GM21360 (cell line): Measurements from ENCODE around the gene SPP1.
"Not testable (repeated sequence)": the region's sequence is repeated elsewhere in the genome, so short reads cannot be mapped to it uniquely, and the experiment has no call there.

Experiments
- ATAC-seq: cut with Tn5 transposase; IDR thresholded peaks from one replicate; pipeline ENCODE4 v1.9.1; 2021; ENCODE audit warnings: mild to moderate bottlenecking, moderate library complexity; ENCODE audit not compliant: unreplicated experiment

Gene SPP1

GRCh38 chr4:87985097-87985886 is 9.8 kb downstream of the SPP1 start:
- peak; percentile 72 for ATAC-seq

GRCh38 chr4:87985887-87986200 is 10.3 kb downstream of the SPP1 start:
- ATAC-seq, result no peak

DNA sequence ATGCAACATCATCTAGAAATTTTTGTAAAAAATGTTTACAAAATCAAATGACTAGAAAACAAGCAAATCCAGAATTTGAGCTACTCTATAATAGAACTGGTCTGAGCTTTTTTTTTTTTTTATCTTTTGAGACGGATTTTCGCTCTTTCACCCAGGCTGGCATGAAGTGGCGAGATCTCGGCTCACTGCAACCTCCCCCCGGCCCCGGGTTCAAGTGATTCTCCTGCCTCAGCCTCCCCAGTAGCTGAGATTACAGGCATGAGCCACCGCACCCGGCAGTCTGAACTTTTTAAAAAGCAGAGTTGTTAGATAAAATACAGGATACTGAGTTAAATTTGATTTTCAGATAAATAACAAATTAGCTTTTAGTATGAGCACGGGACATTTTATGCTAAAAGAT is 11.0 kb downstream of the SPP1 start:
- no peak for ATAC-seq

DNA sequence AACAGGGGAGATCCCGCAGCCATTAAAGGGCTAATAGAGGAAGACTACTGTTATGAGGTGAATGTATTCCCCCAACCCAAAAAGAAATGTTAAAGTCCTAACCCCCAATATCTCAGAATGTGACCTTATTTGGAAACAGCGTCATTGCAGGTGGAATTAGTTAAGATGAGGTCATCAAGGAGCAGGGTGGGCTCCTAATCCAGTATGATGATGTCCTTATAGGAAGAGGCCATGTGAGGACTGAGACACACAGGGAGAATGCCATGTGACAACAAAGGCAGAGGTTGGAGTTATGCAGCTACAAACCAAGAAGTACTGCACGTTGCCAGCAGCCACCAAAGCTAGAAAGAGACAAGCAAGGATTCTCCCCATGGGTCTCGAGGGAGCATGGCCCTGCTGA is 14.3 kb downstream of the SPP1 start:
- no peak for ATAC-seq

DNA sequence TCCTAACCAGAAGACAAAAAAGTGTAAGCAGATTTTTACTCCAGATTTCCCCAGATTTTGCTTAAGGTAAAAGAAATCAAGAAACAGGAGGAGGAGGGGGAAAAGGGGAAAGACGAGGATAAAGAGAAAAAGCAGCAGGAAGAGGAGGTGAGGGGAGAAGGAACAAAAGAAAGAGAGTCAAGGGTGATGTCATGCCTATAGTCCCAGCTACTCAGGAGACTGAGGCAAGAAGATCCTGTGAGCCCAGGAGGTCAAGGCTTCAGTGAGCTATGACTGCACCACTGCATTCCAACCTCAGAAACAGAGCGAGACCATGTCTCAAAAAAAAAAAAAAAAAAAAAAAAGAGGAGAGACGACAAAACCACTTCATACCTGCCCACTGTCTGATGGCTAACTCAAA is 19.9 kb downstream of the SPP1 start:
- ATAC-seq, result no peak

DNA sequence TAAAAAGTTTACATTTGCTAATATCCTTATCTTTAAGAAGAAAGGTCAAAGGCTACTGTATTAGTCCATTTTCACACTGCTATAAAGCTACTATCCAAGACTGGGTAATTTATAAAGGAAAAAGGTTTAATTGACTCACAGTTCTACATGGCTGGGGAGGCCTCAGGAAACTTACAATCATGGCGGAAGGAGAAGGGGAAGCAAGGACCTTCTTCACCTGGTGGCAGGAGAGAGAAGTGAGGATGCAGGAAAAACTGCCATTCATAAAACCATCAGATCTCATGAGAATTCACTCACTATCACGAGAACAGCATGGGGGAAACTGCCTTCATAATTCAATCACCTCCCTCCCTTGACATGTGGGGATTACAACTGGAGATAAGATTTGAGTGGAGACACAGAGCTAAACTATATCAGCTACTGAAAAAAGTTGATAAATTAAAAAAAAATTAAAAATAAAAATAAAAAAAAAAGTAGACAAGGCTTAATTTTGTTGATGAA is 23.7 kb downstream of the SPP1 start:
- not testable (repeated sequence) for ATAC-seq

GRCh38 chr4:88001871-88002270 is 26.4 kb downstream of the SPP1 start:
- no peak for ATAC-seq

GRCh38 chr4:88002786-88003185 is 27.3 kb downstream of the SPP1 start:
- ATAC-seq, result no peak

- no peak for ATAC-seq
Observed at GRCh38 chr4:88003261-88003660, 27.7 kb downstream of the SPP1 start.

DNA sequence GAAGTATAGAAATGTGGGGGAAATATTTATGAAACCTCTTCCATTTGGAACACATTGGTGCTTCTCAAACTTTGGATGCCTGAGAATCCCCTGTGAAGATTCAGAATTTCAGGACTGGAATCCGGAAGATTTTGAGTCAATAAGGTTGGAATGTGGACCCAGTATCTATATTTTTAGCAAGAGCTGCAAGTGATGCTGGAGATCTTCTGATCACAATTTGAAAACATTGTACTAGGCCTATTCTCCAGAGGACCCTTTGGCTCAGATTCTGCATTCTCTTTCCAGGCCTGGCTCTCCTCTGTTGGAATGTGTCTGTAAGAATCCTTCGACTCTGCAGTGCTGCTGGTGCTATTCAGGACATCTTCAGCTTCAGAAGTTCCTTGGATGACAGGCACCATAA is 29.6 kb downstream of the SPP1 start:
- ATAC-seq, result no peak

- ATAC-seq, result no peak
Observed at GRCh38 chr4:88005946-88006345, 30.4 kb downstream of the SPP1 start.

DNA sequence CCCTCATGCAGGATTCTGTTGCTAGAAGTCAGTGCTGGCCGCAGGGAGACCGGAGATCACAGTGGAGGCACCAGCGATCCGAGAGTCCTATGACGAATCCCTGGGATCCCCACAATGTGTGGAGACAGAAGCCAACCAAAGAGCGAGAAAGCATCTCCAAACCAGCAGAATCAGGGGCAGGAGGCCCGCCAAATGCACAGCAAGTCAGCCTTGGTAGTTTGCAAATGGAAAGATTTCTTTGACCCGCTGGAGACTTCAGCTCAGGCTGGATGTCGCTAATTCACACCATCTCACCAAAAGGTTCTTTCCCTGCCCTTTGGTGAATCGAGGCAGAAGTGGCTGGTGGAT is 31.4 kb downstream of the SPP1 start:
- ATAC-seq, result no peak

DNA sequence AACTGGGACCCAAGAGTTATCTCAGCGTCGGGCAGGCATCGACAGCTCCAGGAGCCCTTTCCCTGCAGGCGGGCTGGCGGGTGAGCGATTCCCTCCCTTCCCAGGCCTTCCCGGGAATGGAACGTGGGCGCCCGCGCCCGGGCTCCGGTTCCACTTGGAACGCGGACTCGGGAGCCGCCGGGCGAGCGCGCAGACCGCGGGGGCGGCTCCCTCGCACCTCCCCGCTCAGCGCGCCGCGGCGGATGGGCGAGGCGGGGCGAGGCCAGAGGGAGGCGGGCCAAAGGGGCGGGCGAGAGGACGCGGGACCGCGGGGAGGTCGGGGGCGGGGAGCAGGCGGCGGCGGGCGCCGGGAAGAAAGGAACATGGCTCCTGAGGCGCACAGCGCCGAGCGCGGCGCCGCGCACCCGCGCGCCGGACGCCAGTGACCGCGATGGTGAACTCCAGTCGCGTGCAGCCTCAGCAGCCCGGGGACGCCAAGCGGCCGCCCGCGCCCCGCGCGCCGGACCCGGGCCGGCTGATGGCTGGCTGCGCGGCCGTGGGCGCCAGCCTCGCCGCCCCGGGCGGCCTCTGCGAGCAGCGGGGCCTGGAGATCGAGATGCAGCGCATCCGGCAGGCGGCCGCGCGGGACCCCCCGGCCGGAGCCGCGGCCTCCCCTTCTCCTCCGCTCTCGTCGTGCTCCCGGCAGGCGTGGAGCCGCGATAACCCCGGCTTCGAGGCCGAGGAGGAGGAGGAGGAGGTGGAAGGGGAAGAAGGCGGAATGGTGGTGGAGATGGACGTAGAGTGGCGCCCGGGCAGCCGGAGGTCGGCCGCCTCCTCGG is 32.0 kb downstream of the SPP1 start, which contains the start of gene PKD2:
TSS of gene PKD2 (plus strand) at position 332 of the 818 bp plus-strand sequence. CDS start at position 431, 99 bp downstream.
- ATAC-seq, result peak; percentile 85

- ATAC-seq, result peak; percentile 27
Observed at GRCh38 chr4:88008122-88008742, 32.7 kb downstream of the SPP1 start.

- no peak for ATAC-seq
Observed at GRCh38 chr4:88008743-88009171, 33.2 kb downstream of the SPP1 start.

DNA sequence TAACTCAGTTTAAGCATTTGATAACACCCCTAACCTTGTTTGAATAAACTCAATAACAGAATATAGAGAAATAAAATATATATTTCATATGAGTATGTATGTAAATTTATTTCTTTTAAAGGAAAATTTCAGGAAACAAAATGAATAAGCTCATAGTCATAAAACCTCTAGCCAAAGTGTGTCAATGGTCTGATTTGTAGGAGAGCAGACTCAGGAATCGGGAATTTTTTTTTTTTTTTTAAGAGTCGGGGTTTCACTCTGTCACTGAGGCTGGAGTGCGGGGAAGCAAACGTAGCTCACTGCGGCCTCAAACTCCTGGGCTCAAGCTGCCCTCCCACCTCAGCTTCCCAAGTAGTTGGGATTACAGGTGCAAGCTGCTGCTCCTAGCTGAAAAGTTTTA is 34.4 kb downstream of the SPP1 start:
- ATAC-seq, result no peak

DNA sequence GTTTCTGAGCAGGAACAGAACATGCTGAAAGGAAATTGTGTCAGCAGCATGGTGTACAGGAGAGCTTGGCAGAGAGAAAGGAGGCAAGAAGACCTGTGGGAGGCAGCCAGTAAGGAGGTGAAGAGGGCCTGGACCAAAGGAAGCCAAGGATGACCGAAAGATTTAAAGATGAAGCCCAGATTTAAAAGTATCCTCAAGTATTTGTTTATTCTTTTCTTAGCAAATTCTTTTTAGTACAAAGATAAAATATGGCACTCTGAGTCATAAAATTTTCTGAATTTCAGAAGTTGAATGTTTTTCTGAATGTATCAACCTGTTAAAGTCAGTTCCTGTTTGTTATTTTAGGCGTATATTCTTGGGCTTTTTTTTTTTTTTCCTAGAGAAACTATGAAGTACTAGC is 35.5 kb downstream of the SPP1 start:
- ATAC-seq, result no peak

GRCh38 chr4:88012647-88013046 is 37.1 kb downstream of the SPP1 start:
- peak; percentile 40 for ATAC-seq

DNA sequence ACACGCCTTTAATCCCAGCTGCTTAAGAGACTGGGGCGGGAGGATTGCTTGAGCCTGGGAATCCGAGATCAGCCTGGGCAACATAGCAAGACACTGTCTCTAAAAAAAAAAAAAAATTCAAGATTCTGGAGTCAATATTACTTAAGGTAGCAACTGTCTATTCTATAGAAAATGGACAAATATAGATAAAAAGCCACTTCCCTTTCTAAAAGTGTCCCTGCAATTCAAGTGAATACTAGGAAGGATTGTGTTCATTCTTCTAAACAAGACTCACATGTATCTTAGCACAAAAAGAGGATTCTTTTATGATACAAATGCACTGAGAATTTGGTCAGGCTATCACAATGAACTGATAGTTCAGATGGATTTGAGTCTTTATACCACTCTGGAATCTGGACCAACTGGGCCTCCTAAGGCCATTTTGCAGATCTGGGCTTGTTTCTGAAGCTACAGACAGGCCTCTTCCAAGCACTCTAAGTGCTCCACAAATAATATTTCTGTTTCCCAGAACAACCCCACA is 38.9 kb downstream of the SPP1 start:
- no peak for ATAC-seq

GRCh38 chr4:88015659-88016295 is 40.3 kb downstream of the SPP1 start:
- no peak for ATAC-seq
